HG02588 (cell line): ENCODE measurements around the gene EYA3.

Source experiments
- ATAC-seq: cut with Tn5 transposase; IDR thresholded peaks from one replicate; pipeline ENCODE4 v1.9.1; 2021; ENCODE audit warnings: mild to moderate bottlenecking, moderate library complexity; ENCODE audit not compliant: unreplicated experiment

EYA3 gene

DNA sequence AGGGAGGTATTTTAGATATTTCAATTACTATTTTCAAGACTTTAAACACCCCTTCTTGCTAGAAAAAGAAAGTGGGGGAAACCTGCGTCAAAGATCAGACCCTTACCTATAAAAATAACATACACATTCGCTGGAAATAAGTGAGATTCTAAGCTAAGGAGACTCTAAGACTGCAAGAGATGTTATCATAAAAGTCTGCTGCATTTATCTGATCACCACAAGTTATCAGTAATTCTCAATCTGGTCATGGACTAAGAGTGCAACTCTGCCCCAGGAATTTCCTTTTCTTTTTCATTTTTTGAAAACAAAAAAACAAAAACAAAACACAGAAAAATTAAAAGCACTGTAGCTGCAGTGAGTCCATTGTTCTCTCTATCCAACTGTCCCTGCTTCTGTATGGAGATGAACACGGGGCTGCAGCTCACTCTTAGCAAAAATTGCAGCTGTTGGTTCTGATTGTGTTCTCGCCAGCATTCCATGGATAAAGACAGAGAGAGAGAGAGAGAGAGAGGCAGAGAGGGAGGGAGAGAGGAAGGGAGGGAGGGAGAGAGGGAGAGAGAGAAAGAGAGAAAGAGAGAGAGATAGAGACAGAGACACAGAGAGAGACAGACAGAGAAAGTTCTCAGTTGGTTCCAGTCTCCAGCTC lies 114.5 kb downstream of the EYA3 start:
- ATAC-seq, result no peak

DNA sequence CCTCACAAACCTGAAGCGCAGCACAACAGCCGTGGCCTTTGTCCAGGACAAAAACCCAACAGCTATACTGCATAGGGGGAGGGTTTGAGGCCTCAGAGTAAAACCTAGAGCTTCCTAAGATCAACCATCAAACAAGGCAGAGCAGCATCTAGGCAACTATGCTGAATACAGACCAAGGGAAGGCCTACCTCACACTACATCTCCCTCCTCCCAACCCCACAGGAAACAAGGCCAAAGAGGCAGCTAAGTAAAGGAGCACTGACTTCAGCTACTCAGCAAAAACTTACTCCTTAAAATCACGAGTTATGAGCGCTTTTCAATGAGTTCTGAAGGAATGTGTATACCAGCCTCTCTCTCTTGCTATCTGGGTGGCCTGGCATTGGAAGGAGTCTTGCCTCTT lies 116.3 kb downstream of the EYA3 start:
- no peak for ATAC-seq

DNA sequence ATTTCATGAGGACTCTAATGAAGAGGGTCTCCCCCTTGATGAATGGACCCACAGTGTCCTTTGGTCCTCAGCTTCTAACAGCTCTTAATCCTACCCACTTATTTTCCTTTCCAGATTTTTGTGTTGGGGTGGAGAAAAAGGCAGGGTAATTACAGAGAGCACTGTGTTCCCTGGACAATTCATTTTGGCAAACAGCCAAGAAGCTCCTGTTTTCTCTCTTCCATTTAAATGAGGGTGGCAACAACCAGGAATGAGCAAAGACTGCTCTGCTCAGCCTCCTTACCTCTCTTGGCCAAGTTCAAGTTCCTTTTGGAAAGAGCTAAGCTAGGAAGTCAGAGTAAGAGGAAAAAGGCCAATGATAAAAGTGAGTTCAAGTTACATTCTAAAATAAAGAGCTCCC lies 116.7 kb downstream of the EYA3 start:
- ATAC-seq, result no peak

DNA sequence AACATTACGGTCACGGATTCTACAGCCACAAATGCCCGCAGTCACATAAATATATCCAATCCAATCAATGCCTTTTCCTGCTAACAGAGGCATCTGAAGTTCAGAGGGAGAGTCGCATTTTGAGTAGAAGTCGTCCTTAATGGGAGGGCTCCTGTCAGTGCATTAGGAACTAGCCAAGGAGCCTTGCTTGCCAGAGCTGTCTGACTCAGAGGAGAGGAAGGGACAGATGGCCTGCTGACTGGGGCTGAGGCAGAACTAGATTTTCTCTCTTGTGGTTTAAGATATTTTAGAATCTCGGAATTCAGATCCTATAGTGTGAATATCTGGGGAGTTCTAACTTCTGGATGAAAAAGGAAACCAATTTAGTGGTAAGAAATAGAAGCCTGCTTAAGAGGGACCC lies 118.0 kb downstream of the EYA3 start:
- ATAC-seq, result no peak

DNA sequence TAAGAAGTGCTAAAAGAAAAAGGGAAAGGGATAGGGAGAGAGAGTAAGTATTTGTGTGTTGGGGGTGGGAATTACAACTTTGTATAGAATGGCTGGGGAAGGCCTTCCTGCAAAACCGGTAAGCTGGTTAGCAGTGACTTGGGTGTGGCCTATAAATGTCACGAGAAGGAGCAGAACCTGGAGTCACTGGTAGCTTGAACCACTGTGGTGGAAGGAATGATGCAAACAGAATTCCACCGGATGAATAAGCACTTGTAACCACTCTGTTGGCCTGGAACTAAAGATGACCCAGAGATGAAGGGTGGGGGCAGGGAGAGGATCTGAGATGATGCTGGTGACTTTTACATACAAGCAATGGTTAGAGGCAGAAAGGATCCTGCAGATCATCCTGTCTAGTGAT lies 119.7 kb downstream of the EYA3 start:
- no peak for ATAC-seq

DNA sequence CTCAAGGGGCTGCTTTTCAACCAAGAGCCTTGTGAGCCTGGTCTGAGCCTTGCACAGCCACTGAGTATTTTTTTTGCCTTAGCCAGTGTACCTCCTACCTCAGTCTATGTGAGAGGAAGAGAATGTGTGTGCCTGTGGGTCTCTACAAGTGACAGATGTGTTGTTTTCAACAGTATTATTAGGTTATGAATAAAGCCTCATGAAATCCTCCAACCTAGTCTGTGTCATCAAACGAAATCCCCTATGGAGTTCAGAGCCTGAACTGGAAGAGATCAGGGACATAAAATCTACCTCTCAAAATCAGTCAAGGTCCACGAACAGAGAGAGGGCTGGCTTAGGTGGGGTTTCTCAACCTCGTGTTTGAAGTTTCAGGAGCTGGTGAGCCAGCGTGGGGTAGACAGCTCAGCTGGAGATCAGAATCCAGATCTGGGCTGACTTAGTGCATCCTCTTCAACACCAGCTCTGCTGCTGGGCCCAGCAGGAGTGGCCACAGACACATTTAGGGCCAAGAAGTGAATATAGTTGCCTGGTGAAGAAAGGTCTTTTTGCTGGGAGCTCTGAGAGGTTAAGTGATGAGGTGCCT lies 120.4 kb downstream of the EYA3 start:
- ATAC-seq, result no peak

DNA sequence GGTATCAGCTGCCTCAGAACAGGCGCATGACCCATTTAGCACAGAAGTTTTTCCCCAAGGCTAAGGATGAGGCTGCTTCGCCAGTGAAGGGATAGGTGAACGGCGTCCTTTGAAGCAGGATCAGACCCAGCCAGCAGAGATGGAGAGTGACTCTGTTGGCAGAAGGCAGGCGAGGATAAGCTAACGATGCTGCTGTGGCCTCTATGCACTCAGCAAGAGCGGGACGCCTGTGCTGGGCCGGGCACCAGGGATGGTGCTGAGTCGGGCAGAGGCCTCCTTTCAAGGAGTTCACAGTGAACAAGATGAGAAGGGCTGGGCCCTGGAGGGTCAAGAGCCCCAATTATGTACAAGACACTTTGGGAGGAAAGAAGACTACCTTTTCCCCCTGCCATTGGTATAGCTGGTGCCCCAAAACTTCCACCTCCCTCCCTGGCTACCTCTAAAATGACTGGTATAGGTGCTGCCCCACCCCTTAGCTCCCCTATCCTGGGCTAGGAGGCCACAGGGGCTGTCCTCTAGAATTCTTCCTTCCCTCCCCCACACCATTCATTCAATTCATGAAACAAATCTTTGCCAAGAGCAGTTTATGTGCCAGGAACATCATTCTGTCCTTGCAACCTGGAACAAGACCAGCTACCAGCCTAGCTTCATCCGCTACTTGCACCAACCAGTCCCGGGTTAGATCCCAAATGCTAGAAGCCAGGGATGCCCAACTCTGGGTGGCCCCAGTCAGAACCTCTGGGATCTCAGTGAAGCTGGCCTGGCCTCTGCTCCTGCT lies 121.1 kb downstream of the EYA3 start:
- no peak for ATAC-seq

DNA sequence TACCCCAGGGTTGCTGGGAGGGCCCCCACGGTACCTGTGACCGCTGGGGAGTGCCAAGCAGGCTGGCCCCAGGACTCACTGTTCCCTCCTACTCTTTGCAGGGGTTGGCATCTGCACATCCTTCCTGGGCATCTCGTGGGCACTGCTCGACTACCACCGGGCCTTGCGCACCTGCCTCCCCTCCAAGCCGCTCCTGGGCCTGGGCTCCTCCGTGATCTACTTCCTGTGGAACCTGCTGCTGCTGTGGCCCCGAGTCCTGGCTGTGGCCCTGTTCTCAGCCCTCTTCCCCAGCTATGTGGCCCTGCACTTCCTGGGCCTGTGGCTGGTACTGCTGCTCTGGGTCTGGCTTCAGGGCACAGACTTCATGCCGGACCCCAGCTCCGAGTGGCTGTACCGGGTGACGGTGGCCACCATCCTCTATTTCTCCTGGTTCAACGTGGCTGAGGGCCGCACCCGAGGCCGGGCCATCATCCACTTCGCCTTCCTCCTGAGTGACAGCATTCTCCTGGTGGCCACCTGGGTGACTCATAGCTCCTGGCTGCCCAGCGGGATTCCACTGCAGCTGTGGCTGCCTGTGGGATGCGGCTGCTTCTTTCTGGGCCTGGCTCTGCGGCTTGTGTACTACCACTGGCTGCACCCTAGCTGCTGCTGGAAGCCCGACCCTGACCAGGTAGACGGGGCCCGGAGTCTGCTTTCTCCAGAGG lies 121.9 kb downstream of the EYA3 start:
- ATAC-seq, result no peak

DNA sequence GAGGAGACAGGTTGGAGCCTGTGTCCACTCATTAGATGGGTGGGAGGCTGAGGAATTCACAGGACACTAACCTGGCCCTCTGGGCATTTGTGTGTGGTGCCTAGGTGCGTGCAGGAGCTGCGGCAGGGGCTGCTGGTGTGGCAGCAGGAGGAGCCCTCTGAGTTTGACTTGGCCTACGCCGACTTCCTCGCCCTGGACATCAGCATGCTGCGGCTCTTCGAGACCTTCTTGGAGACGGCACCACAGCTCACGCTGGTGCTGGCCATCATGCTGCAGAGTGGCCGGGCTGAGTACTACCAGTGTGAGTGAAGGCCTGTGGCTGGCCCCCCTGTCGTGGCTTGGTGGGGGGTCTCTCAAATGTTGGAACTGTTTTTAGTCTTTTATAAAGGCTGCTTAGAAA lies 125.0 kb downstream of the EYA3 start:
- no peak for ATAC-seq

DNA sequence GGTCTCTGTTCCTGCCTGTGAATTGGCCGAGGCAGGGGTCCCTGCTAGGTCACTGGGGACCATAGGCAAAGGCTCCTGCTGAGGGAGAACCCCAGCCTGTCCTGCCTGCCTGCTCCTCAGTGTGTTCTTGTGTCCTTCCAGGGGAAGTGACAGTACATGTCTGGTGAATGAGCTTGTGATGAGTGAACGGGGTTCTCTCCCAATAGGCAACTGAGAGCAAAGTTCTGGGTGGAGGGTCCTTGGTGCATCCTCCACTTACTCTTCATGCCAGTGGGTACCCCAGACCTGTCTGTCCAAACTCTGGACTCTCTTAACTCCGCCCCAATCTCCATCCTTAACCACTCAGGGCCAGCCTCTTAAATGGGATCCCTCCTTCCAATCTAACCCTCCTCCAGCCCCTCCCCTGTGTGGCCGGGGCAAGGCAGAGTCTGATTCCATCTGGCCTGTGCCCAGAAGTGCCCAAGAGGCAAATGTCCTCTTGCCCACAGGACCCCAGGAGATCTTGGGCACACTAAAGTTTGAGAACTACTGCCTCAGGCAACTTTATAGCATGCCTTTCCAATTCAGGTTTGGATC lies 126.7 kb downstream of the EYA3 start:
- ATAC-seq, result no peak

DNA sequence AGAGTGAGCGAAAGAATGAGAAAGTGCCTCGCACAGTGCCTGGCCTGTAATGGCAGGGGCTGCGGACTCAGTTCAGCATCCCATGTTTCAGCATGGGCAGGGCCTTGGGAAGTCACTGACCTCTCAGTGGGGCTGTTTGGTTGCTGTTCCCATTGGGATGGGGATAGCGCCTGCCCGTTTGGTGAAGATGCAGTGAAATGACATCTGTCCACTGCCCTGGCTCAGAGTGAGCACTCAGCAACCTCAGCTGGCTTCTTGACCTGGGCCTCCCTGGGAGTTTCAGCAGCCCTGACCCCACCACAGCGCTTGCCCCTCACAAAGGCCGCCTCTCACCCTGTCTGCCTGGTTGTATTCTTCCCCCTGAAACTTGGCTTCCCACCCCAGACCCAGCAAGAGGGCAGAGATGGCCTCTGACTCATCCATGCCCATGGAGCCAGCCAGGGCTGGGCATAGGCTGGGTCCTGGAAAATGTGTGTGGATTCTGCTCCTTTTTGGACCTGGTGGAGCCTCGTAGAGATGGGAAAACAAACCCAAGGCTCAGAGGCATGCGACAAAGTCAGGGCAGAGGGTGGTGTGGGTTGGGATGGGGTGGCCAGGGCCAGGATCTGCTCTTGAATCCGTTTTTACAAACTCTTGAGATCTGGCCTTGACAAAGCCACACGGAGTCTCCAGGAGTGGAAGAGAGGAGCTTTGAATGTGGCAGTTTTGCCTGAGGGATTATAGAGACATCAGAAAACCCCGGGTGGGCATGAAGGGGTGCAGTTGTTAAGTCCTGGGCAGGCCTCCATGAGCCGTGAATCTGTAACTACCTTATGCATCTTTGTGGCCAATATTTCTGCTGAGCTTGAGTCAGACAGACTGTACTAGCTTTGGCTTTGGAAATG lies 127.4 kb downstream of the EYA3 start:
- no peak for ATAC-seq

DNA sequence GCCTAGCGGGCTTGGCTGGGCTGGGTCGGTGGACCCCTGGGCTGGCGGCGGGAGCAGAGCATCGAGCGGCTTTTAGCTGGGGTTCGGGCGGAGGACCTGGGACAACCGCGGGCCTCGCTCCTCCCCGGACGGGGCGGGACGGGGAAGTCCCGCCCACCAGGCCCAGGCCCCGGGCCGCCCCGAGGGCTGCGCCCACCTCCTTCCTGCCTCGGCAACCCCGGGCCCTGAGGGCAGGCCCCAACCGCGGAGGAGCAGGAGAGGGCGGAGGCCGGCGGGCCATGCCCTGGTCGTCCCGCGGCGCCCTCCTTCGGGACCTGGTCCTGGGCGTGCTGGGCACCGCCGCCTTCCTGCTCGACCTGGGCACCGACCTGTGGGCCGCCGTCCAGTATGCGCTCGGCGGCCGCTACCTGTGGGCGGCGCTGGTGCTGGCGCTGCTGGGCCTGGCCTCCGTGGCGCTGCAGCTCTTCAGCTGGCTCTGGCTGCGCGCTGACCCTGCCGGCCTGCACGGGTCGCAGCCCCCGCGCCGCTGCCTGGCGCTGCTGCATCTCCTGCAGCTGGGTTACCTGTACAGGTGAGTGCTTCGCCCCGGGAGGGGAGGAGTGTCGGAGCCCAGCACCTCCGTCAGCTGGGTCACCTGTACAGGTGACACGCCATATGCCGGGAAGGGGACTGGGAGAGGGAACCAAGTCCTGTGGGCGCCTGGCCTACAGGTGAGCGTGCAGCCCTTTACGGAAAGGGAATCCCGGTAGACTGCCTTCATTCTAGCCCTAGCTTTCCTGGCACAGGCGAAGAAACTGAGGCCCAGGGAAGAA lies 128.4 kb downstream of the EYA3 start, which contains the start of gene XKR8:
TSS of gene XKR8 (plus strand) at position 182 of the 812 bp plus-strand sequence. CDS start at position 279, 97 bp downstream.
- peak; percentile 77 for ATAC-seq

DNA sequence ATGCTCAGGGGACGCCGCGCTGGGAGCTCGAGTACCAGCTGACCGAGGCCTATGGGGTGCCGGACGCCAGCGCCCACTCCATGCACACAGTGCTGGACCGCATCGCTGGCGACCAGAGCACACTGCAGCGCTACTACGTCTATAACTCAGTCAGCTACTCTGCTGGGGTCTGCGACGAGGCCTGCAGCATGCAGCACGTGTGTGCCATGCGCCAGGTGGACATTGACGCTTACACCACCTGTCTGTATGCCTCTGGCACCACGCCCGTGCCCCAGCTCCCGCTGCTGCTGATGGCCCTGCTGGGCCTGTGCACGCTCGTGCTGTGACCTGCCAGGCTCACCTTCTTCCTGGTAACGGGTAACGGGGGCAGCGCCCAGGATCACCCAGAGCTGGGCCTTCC lies 129.9 kb downstream of the EYA3 start:
- no peak for ATAC-seq

DNA sequence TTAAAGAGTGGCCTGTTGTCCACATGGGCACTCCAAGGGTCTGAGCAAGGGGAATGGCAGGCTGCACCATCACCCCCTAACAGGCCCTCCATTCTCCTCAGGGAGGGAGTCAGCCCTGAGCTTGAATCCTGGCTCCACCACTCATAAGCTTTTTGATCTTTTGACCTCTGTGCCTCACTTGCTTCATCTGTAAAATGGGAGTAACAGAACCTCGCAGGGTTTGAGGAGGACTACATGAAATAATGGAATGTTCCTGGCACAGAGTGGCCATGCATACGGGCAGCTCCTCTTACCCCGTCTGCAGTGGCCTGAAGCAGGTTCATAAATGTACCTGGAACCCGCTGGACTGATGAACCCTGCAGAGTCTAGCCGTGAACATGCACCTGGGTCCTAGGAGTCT lies 130.8 kb downstream of the EYA3 start:
- no peak for ATAC-seq

DNA sequence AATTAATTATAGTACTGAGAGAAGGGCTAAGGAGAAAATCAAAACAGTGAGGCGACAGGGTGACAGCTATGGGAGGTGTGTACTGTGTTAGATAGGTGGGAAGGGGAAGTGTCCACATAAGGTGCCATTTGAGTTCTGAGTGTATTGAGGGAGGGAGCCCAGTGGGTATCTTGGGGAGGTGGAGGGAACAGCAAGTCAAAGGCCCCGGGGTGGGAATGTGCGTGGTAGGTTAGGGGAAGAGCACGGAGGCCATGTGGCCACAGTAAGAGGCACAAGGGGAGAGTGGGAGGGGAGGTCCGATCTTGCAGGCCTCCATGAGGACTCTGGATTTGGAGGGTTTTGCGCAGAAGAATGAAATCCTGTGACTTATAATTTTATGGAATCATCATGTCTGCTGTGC lies 131.6 kb downstream of the EYA3 start:
- ATAC-seq, result no peak

DNA sequence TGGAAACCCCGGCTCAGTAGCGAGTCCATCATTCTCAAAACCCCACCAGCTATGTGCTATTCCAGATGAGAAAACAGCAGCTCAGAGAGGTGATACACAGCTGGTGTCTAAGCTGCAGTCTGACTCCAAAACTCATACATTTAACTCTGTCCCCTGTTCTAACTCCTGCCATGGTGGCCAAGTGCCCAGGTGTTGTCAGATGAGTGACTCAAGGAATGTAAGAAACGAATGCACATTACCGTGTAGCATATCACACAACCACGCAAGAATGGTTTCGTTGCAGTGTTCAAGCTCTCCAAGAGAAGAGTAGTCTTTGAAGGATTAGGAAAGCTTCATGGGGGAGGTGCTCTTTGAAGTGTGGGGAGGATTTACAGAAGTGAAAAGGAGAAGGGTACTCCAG lies 133.3 kb downstream of the EYA3 start:
- ATAC-seq, result no peak

DNA sequence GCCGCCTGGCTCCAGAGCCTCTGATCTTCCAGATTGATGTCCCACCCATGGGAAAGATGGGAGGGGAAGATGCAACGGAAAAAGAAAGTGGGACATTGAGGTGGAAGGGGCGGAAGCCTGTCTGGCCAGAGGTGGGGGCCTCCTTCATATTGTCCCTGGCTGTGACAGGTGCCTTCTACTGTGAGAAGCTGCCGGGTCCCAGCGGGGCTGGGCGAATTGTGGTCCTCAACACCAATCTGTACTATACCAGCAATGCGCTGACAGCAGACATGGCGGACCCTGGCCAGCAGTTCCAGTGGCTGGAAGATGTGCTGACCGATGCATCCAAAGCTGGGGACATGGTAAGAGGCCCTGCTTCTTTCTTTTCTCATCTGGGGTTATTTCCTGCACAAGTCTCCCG lies 134.2 kb downstream of the EYA3 start:
- no peak for ATAC-seq

DNA sequence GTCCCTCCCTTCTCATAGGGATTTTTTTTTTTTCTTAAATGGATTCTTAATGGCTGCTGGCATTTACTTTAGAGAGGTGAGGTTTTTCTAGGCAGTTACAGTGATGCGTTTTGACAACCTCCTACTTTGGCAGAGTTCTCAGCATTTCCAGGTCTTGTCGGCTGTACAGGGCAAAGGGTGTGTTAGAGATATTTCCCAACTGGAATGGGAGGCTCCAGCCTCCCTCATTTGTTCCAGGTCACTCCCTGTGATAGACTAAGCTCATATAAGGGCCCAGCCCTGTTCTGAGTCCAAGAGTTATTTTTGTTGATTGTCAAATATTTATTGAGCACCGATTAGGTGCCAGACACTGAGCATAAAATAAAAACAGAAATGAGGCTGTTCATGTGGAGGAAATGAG lies 136.3 kb downstream of the EYA3 start:
- ATAC-seq, result no peak

DNA sequence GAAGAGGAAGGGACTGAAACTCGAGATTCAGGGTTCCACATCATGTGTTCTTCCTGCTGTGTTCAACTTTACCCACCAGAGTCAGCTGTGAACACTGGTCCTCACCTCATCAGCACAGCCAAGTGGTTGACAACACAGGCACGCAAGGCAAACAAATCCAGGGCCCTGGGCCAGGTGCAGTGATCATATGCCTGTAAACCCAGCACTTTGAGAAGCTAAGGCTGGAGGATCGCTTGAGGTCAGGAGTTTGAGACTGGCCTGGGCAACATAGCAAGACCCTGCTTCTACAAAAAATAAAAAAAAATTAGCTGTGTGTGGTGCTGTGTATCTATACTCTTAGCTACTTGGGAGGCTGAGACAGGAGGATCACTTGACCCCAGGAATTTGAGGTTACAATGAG lies 137.0 kb downstream of the EYA3 start:
- ATAC-seq, result no peak
